SU-DHL-6 (cell line): Measurements from ENCODE around the gene GRAMD1B.

Experiments
- CTCF ChIP-seq: fragments of 200-600 bp; sonication (generic); IDR thresholded peaks from one replicate; pipeline ENCODE4 v1.5.1; 2017; ENCODE audit warnings: antibody characterized with exemption, mild to moderate bottlenecking, low read length, moderate library complexity; ENCODE audit not compliant: insufficient read depth, poor library complexity, severe bottlenecking
- EZH2phosphoT487 ChIP-seq: fragments of 200-600 bp; sonication (generic), shearing (Covaris generic); conservative IDR thresholded peaks from 2 replicates; pipeline ENCODE4 v1.6.1; 2018; ENCODE audit warnings: mild to moderate bottlenecking, antibody characterized with exemption, low read length, moderate library complexity, mixed read lengths

- TF ChIP-seq CTCF = no peak
- no peak for TF ChIP-seq EZH2phosphoT487
Observed at GRCh38 chr11:123516238-123516637, 86.2 kb downstream of the GRAMD1B start.
